ENCODE data around the gene SCN4A. TPM values are rescaled to one million over a fixed set of nuclear protein-coding genes. Genes with fewer than 3 reads are reported as not detected.
A peak's percentile ranks its signal among the peaks of the same experiment; 100 is the strongest.

Gene SCN4A
- total RNA-seq, 1 donor from 2014 or later, result 1.8 TPM

DNA sequence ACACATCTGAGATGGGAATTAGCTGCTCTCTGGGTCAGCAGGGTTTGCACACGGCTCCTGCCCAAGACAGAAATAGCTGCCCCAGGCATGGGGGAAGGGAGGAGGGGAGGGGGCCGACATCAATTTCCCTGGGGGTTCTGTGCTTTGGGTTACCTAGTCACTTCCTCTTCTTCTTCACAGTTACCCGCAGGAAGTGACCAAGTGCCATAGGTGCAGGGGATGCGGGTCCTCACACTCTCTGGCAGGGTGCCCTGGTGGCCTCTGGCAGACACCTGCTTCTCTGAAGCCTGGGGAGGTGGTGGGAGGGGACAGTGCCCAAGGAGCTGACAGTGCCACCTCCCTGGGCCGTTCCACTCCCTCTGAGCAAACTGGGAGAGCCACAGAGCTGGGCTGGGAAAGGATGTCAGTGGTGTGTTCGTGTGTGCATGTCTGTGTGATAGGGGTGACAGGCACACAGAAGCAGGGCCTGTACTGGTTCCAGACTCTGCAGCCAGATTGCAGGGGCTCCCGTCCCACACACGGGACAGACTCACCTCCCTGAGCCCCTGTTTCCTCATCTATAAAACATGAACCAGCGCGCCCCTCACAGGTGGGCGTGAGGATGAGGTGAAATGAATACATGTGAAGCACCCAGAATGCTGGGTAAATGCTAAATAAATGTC, 18.2 kb downstream of the SCN4A start:
- Histone ChIP-seq H3K36me3 (no peaks in the 10 kb centered on the region), H3K4me2 (no peak overlapping the region), H3K4me3 (no peak overlapping the region), H2AFZ (replicated peaks) (no peak overlapping the region), H4K20me1 (ENCODE audit: low read depth) (no peaks in the 10 kb centered on the region), H3K79me2 (ENCODE audit: low read depth) (no peaks in the 10 kb centered on the region), H3F3A (ENCODE audit: low read depth) (no peaks in the 10 kb centered on the region), H3K27me3 (no peaks in the 10 kb centered on the region), H3K4me1 (no peaks in the 10 kb centered on the region), H3K9me3 (ENCODE audit: low read depth) (no peaks in the 10 kb centered on the region), H3K27ac (no peak overlapping the region), H3K9ac (no peak overlapping the region)
- peaks cover 4% of the 10 kb centered on the region for H3K27me3 Mint-ChIP-seq (ENCODE audit: insufficient read depth, low read depth)
- no peak for DNase-seq (ENCODE audit: low spot score)
- peak overlapping the region; percentile 24 for H3K27ac Mint-ChIP-seq
- H3K4me3 Mint-ChIP-seq, result no peak overlapping the region
- no peaks in the 10 kb centered on the region for H3K9me3 Mint-ChIP-seq
- H3K36me3 Mint-ChIP-seq, result no peaks in the 10 kb centered on the region
- no peak for TF ChIP-seq EZH2phosphoT487 (IDR thresholded peaks at IDR 0.05)
- no peak for TF ChIP-seq EZH2 (IDR thresholded peaks at IDR 0.05)
- TF ChIP-seq, protein P1, sequence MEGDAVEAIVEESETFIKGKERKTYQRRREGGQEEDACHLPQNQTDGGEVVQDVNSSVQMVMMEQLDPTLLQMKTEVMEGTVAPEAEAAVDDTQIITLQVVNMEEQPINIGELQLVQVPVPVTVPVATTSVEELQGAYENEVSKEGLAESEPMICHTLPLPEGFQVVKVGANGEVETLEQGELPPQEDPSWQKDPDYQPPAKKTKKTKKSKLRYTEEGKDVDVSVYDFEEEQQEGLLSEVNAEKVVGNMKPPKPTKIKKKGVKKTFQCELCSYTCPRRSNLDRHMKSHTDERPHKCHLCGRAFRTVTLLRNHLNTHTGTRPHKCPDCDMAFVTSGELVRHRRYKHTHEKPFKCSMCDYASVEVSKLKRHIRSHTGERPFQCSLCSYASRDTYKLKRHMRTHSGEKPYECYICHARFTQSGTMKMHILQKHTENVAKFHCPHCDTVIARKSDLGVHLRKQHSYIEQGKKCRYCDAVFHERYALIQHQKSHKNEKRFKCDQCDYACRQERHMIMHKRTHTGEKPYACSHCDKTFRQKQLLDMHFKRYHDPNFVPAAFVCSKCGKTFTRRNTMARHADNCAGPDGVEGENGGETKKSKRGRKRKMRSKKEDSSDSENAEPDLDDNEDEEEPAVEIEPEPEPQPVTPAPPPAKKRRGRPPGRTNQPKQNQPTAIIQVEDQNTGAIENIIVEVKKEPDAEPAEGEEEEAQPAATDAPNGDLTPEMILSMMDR (IDR thresholded peaks at IDR 0.05), result no peak
- peaks cover 15% of the 10 kb centered on the region for H3K4me1 Mint-ChIP-seq

DNA sequence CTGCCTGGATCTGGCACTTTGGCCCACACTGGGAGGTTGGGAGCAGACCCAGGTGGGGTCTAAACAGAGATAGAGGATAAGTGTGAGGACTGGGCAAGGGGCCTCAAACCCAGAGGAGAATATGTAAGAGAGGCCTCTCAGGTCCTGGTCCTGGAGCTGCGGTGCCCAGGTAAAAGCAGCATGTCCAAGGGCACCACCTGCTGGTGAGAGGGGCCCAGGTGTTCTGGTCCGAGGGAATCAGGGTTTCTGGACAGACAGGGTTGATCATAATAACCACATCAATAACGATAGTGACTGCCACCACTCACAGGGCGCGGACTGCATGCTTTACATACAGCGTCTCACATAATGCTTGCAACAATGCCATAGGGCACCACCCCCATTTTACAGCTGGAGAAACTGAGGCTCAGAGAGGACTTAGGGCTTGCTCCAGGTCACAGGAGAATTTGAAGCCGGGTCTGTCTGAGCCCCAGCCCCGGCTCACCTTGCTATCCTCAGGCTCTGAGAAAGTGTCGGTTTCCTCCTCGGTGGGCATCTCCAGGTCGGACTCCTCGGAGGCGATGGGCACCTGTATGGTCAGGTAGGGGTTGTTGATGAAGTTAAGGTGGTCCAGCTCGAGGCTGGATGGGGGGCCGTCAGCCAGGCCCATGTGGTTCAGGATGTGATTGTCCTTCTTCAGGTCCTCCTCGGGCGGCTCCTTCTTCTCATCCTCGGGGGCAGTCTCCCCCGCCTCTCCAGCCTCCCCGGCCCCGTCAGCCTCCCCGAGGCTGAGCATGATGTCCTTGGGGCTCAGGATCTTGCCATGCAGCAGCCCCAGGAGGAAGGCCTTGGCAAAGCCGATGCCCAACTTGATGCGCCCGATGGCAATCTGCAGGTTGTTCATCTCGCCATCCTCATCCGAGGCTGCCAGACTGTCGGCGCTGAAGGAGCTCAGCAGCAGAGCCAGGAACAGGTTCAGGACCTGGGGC, 21.5 kb downstream of the SCN4A start:
- Mint-ChIP-seq H3K27me3 (ENCODE audit: insufficient read depth, low read depth) (peaks cover 6% of the 10 kb centered on the region), H3K9me3 (no peaks in the 10 kb centered on the region), H3K4me3 (no peak overlapping the region), H3K27ac (no peak overlapping the region), H3K36me3 (no peaks in the 10 kb centered on the region), H3K4me1 (peaks cover 17% of the 10 kb centered on the region)
- H2AFZ ChIP-seq (replicated peaks), result no peak overlapping the region
- H3K4me2 ChIP-seq, result no peak overlapping the region
- H3F3A ChIP-seq (ENCODE audit: low read depth), result no peaks in the 10 kb centered on the region
- H4K20me1 ChIP-seq (ENCODE audit: low read depth), result no peaks in the 10 kb centered on the region
- DNase-seq (ENCODE audit: low spot score), result no peak
- H3K27ac ChIP-seq, result no peak overlapping the region
- H3K27me3 ChIP-seq, result no peaks in the 10 kb centered on the region
- H3K4me3 ChIP-seq, result no peak overlapping the region
- no peaks in the 10 kb centered on the region for H3K9me3 ChIP-seq (ENCODE audit: low read depth)
- H3K9ac ChIP-seq, result no peak overlapping the region
- no peaks in the 10 kb centered on the region for H3K36me3 ChIP-seq
- TF ChIP-seq EZH2 (IDR thresholded peaks at IDR 0.05) (no peak), EZH2phosphoT487 (IDR thresholded peaks at IDR 0.05) (no peak)
- TF ChIP-seq, protein P1 (IDR thresholded peaks at IDR 0.05), result peak; percentile 41
- H3K4me1 ChIP-seq, result no peaks in the 10 kb centered on the region
- H3K79me2 ChIP-seq (ENCODE audit: low read depth), result no peaks in the 10 kb centered on the region

DNA sequence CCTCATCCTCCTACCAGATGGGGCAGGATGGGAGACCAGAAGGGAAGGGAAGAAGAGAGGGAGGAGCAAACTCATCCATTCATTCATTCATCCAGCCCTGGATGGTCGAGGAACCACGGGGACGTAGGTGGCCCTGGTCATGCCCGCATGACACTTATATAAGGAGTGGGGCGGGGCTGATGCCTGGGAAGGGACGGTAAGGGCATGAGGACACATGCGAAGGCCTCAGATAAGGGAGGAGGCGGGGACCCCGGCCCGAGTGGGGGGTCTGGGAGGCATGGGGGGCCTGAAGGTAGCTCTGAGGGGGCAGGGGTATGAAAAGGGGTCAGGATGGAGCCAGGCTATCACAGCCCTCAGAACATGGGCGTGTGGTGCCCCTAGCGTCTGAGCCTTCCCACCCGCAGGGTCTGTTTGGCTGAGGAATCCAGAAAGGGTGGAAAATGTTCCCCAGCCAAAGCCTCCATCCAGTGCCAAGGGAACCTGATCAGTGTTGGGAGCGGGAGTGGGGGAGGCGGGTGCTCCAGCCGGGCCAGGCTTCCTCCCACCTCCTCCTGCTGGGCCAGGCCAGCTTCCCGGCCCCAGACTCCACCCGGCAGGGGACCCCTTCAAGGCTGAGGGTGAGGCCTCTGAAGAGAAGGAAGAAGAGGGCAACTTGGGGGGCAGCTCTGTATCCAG, 23.0 kb downstream of the SCN4A start:
- no peak overlapping the region for H3K4me3 ChIP-seq
- DNase-seq (ENCODE audit: low spot score), result no peak
- H3K27ac Mint-ChIP-seq, result no peak overlapping the region

More for the DNA sequence above, 23.0 kb downstream of the SCN4A start:
- H3K9ac ChIP-seq, result no peak overlapping the region
- H3K9me3 ChIP-seq (ENCODE audit: low read depth), result no peaks in the 10 kb centered on the region
- no peaks in the 10 kb centered on the region for H3K9me3 Mint-ChIP-seq
- TF ChIP-seq, protein P1 (IDR thresholded peaks at IDR 0.05), result no peak
- TF ChIP-seq EZH2phosphoT487 (IDR thresholded peaks at IDR 0.05) (no peak), EZH2 (IDR thresholded peaks at IDR 0.05) (no peak)
- peaks cover 20% of the 10 kb centered on the region for H3K4me1 Mint-ChIP-seq
- H3K79me2 ChIP-seq (ENCODE audit: low read depth), result no peaks in the 10 kb centered on the region
- no peaks in the 10 kb centered on the region for H3K4me1 ChIP-seq
- H2AFZ ChIP-seq (replicated peaks), result no peak overlapping the region
- no peaks in the 10 kb centered on the region for H4K20me1 ChIP-seq (ENCODE audit: low read depth)
- H3K36me3 Mint-ChIP-seq, result no peaks in the 10 kb centered on the region
- no peak overlapping the region for H3K4me3 Mint-ChIP-seq
- peaks cover 3% of the 10 kb centered on the region for H3K27me3 Mint-ChIP-seq (ENCODE audit: insufficient read depth, low read depth)
- no peaks in the 10 kb centered on the region for H3F3A ChIP-seq (ENCODE audit: low read depth)
- no peak overlapping the region for H3K4me2 ChIP-seq
- no peaks in the 10 kb centered on the region for H3K36me3 ChIP-seq
- H3K27ac ChIP-seq, result no peak overlapping the region
- H3K27me3 ChIP-seq, result no peaks in the 10 kb centered on the region

Measured in neural progenitor cell (in vitro differentiated cells).